HUES6 (cell line): Measurements from ENCODE around the gene TRPC4AP.
"Not testable (repeated sequence)": the region's sequence is repeated elsewhere in the genome, so short reads cannot be mapped to it uniquely, and the experiment has no call there.

Experiments used
- H3K27ac ChIP-seq: 2 replicates; pipeline ENCODE4 v1.7.0; 2013; ENCODE audit warnings: low read depth, mild to moderate bottlenecking, low read length, inconsistent platforms
- H3K27me3 ChIP-seq: 2 replicates; pipeline ENCODE4 v1.6.1; 2013; ENCODE audit warnings: low read length; ENCODE audit not compliant: control insufficient read depth, insufficient read depth
- H3K36me3 ChIP-seq: 2 replicates; pipeline ENCODE4 v1.6.1; 2013; ENCODE audit warnings: low read length; ENCODE audit not compliant: control insufficient read depth, insufficient read depth
- H3K4me1 ChIP-seq: 2 replicates; pipeline ENCODE4 v1.6.1; 2013; ENCODE audit warnings: low read length; ENCODE audit not compliant: control insufficient read depth, insufficient read depth
- H3K4me3 ChIP-seq: 2 replicates; pipeline ENCODE4 v1.5.1; 2013; ENCODE audit warnings: low read depth, low read length
- H3K9ac ChIP-seq: one replicate; pipeline ENCODE4 v1.6.1; 2013; ENCODE audit warnings: mild to moderate bottlenecking, low read length
- H3K9me3 ChIP-seq: 2 replicates; pipeline ENCODE4 v1.6.1; 2013; ENCODE audit warnings: low read depth, low read length; ENCODE audit not compliant: control insufficient read depth, insufficient read depth

TRPC4AP gene

DNA sequence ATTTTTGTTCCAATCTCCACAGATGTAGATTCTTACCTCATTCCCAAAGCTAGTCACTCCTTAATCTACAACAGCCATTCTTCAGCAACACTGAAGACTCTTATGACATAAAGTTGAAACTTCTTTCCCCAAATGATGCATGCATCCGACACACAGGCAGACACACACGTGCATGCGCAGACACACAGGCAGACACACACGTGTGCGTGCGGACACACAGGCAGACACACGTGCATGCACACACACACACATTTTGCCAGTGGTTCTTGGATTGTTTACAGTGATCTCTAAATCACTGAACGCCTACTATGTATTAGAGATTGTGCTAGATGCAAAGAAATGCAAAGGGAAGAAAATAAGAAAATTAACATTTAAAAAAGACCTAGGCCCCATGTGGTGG is 9.0 kb upstream of the TRPC4AP start:
- H3K36me3 ChIP-seq, result no peaks in the 10 kb centered on the region
- H3K4me1 ChIP-seq, result no peaks in the 10 kb centered on the region
- no peaks in the 10 kb centered on the region for H3K27me3 ChIP-seq
- no peak overlapping the region for H3K27ac ChIP-seq
- no peaks in the 10 kb centered on the region for H3K9me3 ChIP-seq
- no peak overlapping the region for H3K9ac ChIP-seq
- H3K4me3 ChIP-seq, result no peak overlapping the region

GRCh38 chr20:35093267-35093884 is 769 bp upstream of the TRPC4AP start:
- Histone ChIP-seq H3K36me3 (peaks cover 9% of the 10 kb centered on the region; the same call in 1 of the 2 replicates), H3K4me1 (peaks cover 20% of the 10 kb centered on the region), H3K9me3 (no peaks in the 10 kb centered on the region), H3K4me3 (peak overlapping the region; percentile 93), H3K27ac (peak overlapping the region; percentile 81; the same call in 1 of the 2 replicates), H3K9ac (peak overlapping the region; percentile 84), H3K27me3 (no peaks in the 10 kb centered on the region)

DNA sequence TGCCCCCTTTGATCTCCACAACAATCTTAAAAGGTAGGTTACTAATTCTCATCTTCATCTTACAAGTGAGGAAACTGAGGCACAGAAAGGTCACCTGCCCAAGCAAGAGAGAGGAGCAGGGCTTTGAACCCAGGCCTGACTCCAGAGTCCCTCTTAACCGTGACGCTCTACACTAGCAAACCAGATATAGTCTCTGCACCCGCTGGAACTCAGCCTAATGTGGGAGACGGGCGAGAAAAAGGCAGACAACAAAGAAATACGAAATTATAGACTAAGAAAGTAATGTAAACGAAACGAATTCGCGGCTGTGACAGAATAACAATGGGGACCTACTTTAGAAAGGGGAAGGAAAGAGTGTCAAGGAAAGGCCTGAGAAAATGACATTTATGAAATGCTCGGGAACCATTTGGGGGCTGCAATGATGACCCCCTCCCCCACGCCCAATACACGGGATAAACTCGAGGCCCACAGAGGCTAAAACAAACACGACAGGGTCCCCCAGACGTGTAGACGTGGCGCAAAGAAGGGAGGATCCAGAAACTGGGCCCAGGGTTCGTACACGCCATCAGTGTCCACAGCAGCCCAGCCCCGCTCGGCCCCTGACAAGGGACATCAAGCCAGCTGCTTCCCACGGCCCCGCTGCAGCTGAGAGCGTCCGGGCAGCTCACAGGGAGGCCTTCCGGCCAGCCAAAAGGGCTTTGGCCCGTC is 637 bp downstream of the TRPC4AP start:
- Histone ChIP-seq H3K9ac (peak overlapping the region; percentile 84), H3K27me3 (no peaks in the 10 kb centered on the region), H3K36me3 (peaks cover 19% of the 10 kb centered on the region), H3K9me3 (no peaks in the 10 kb centered on the region), H3K4me3 (peak overlapping the region; percentile 93), H3K27ac (peak overlapping the region; percentile 81; the same call in 1 of the 2 replicates), H3K4me1 (peaks cover 20% of the 10 kb centered on the region)

GRCh38 chr20:35088231-35089145 is 4.1 kb downstream of the TRPC4AP start:
- H3K36me3 ChIP-seq, result peaks cover 22% of the 10 kb centered on the region
- H3K27me3 ChIP-seq, result no peaks in the 10 kb centered on the region
- no peaks in the 10 kb centered on the region for H3K9me3 ChIP-seq
- H3K4me1 ChIP-seq, result peaks cover 19% of the 10 kb centered on the region
- no peak overlapping the region for H3K4me3 ChIP-seq
- H3K27ac ChIP-seq, result no peak overlapping the region
- no peak overlapping the region for H3K9ac ChIP-seq

GRCh38 chr20:35087791-35088190 is 4.8 kb downstream of the TRPC4AP start:
- Histone ChIP-seq H3K9ac (no peak overlapping the region), H3K4me3 (no peak overlapping the region), H3K36me3 (peaks cover 22% of the 10 kb centered on the region), H3K27ac (no peak overlapping the region), H3K27me3 (no peaks in the 10 kb centered on the region), H3K4me1 (peaks cover 12% of the 10 kb centered on the region; the same call in 1 of the 2 replicates), H3K9me3 (no peaks in the 10 kb centered on the region)

DNA sequence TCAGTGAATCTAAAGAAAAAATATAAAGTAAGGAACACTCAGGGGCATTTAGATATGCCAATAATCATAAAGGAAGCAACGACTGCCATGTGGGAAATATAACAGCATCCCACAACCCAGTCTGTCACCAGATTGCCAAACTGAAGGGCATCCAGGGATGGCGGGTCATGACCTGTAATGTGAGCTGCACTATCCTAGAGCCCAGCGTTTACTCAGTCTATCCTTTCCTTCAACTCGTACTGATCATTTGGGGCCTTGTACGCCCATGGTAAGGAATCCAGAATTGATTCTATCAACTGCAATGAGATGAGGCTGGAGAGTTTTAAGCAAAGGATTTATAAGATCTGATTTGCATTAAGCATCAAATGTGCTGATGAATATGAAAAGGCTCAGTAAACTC is 5.3 kb downstream of the TRPC4AP start:
- Histone ChIP-seq H3K4me1 (peaks cover 12% of the 10 kb centered on the region; the same call in 1 of the 2 replicates), H3K9me3 (no peaks in the 10 kb centered on the region), H3K27me3 (no peaks in the 10 kb centered on the region), H3K27ac (no peak overlapping the region), H3K36me3 (peaks cover 22% of the 10 kb centered on the region), H3K9ac (no peak overlapping the region), H3K4me3 (no peak overlapping the region)

- no peak overlapping the region for H3K9ac ChIP-seq
- H3K27ac ChIP-seq, result no peak overlapping the region
- no peaks in the 10 kb centered on the region for H3K27me3 ChIP-seq
- peaks cover under 1% of the 10 kb centered on the region; the same call in 1 of the 2 replicates for H3K4me1 ChIP-seq
- H3K36me3 ChIP-seq, result peaks cover 22% of the 10 kb centered on the region
- no peak overlapping the region for H3K4me3 ChIP-seq
- H3K9me3 ChIP-seq, result no peaks in the 10 kb centered on the region
Observed at GRCh38 chr20:35085477-35086225, 7.0 kb downstream of the TRPC4AP start.

GRCh38 chr20:35084998-35085397 is 7.6 kb downstream of the TRPC4AP start:
- Histone ChIP-seq H3K4me3 (no peak overlapping the region), H3K27ac (no peak overlapping the region), H3K27me3 (no peaks in the 10 kb centered on the region), H3K36me3 (peaks cover 22% of the 10 kb centered on the region), H3K9ac (no peak overlapping the region), H3K4me1 (no peaks in the 10 kb centered on the region), H3K9me3 (no peaks in the 10 kb centered on the region)

DNA sequence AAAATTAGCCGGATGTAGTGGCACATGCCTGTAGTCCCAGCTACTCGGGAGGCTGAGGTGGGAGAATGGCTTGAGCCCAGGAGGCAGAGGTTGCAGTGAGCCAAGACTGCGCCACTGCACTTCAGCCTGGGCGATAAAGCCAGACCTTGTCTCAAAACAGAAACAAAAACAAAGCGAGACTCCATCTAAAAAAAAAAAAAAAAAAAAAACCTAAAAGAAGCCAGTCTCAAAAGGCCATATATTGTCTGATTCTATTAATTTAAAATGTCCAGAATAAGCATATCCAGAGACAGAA is 12.3 kb downstream of the TRPC4AP start:
- Histone ChIP-seq H3K36me3 (peaks cover 25% of the 10 kb centered on the region), H3K9me3 (peaks cover 17% of the 10 kb centered on the region)
- not testable (repeated sequence) for H3K4me1 ChIP-seq, H3K4me3 ChIP-seq, H3K9ac ChIP-seq, H3K27me3 ChIP-seq, H3K27ac ChIP-seq

DNA sequence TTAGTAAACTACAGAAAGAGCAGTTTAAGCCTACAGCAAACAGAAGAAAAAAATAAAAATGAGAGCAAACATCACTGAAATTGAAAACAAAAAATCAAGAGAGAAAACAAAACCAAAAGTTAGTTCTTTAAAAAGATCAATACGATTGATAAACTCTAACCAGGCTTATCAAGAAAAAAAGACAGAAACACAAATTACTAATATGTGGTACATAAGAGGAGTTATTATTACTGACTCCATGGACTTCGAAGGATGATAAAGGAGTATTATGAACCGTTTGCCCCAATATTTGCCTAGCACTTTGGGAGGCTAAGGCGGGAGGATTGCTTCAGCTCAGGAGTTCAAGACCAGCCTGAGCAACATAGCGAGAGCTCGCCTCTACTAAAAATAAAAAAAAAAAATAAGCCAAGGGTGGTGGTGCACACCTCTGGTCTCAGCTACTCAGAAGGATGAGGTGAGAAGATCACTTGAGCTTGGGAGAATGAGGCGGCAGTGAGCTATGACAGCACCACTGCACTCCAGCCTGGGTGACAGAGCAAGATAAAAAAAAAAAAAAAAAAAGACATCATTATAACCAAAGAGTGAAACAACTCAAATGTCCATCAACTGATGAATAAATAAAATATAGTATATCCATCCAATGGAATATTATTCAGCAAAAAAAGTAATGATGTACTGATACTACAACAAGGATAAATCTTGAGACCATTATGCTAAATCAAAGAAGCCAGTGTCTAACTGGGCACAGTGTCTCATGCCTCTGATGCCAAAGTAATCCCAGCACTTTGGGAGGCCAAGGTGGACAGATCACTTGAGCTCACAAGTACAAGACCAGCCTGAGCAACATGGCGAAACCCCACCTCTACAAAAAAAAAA is 12.9 kb downstream of the TRPC4AP start:
- Histone ChIP-seq H3K9ac (no peak overlapping the region), H3K4me3 (no peak overlapping the region), H3K27me3 (no peaks in the 10 kb centered on the region), H3K27ac (no peak overlapping the region), H3K36me3 (peaks cover 21% of the 10 kb centered on the region), H3K9me3 (peaks cover 17% of the 10 kb centered on the region), H3K4me1 (no peaks in the 10 kb centered on the region)
